ENCODE data around the gene NRXN3. TPM values are rescaled to one million over a fixed set of nuclear protein-coding genes. Genes with fewer than 3 reads are reported as not detected.

Gene NRXN3
- total RNA-seq, 5 donors from 2014 or later (not counting 1 experiment from before 2014, with no cell fraction given): not detected

- no peak for DNase-seq
- no peak overlapping the region for H3K4me3 Mint-ChIP-seq
- peaks cover 4 to 11% of the 10 kb centered on the region in 2 donors for H3K27me3 Mint-ChIP-seq
- no peak overlapping the region for H3K27ac ChIP-seq (ENCODE audit: low read length)
- H3K36me3 ChIP-seq (ENCODE audit: control insufficient read depth in 2 of 2, extremely low read depth in 1 of 2, insufficient read depth in 1 of 2, low read length in 1 of 2): no peaks in the 10 kb centered on the region
- H3K9me3 ChIP-seq: no peaks in the 10 kb centered on the region
- ChIA-PET CTCF (no interaction called here), POLR2A (no interaction called here)
- no peaks in the 10 kb centered on the region for H3K9me3 Mint-ChIP-seq
- no peak for ATAC-seq (replicated peaks in 1 of 4)
- WGBS (ENCODE audit: insufficient coverage): 75% methylated on average over 9 of the region's 14 CpGs
- no peak overlapping the region for H3K27ac Mint-ChIP-seq
- H3K4me1 Mint-ChIP-seq: no peaks in the 10 kb centered on the region
- no peaks in the 10 kb centered on the region for H3K4me1 ChIP-seq (ENCODE audit: control insufficient read depth in 1 of 2, extremely low read depth in 1 of 2, insufficient read depth in 2 of 2, low read length in 2 of 2)
- H3K36me3 Mint-ChIP-seq: no peaks in the 10 kb centered on the region
- peaks cover 0 to 7% of the 10 kb centered on the region in 2 experiments for H3K27me3 ChIP-seq (replicated peaks in 1 of 2; ENCODE audit: control insufficient read depth in 2 of 2, extremely low read depth in 1 of 2, insufficient read depth in 2 of 2, low read length in 1 of 2)
- H3K4me3 ChIP-seq (ENCODE audit: control insufficient read depth in 1 of 2, extremely low read depth in 1 of 2, low read length in 1 of 2): no peak overlapping the region
These were observed 57.3 kb downstream of the NRXN3 start for GRCh38 chr14:78227248-78228077.

- Histone ChIP-seq H3K36me3 (ENCODE audit: control insufficient read depth in 2 of 2, extremely low read depth in 1 of 2, insufficient read depth in 1 of 2, low read length in 1 of 2) (no peaks in the 10 kb centered on the region), H3K9me3 (no peaks in the 10 kb centered on the region), H3K27me3 (replicated peaks in 1 of 2; ENCODE audit: control insufficient read depth in 2 of 2, extremely low read depth in 1 of 2, insufficient read depth in 2 of 2, low read length in 1 of 2) (peaks cover 0 to 7% of the 10 kb centered on the region in 2 experiments), H3K4me3 (ENCODE audit: control insufficient read depth in 1 of 2, extremely low read depth in 1 of 2, low read length in 1 of 2) (no peak overlapping the region), H3K4me1 (ENCODE audit: control insufficient read depth in 1 of 2, extremely low read depth in 1 of 2, insufficient read depth in 2 of 2, low read length in 2 of 2) (no peaks in the 10 kb centered on the region), H3K27ac (ENCODE audit: low read length) (no peak overlapping the region)
- H3K9me3 Mint-ChIP-seq: peaks cover 0 to under 1% (median 0%) of the 10 kb centered on the region in 3 donors
- H3K27me3 Mint-ChIP-seq: peaks cover 4 to 14% of the 10 kb centered on the region in 2 donors
- no peak overlapping the region for H3K27ac Mint-ChIP-seq
- ATAC-seq (replicated peaks in 1 of 4) (no peak), DNase-seq (no peak)
- ChIA-PET CTCF (no interaction called here), POLR2A (no interaction called here)
- WGBS (ENCODE audit: insufficient coverage): no CpG with 5 or more reads among the region's 3 CpGs
- H3K36me3 Mint-ChIP-seq: no peaks in the 10 kb centered on the region
- H3K4me1 Mint-ChIP-seq: no peaks in the 10 kb centered on the region
- H3K4me3 Mint-ChIP-seq: no peak overlapping the region
These were observed 58.6 kb downstream of the NRXN3 start for GRCh38 chr14:78228702-78229327.

DNA sequence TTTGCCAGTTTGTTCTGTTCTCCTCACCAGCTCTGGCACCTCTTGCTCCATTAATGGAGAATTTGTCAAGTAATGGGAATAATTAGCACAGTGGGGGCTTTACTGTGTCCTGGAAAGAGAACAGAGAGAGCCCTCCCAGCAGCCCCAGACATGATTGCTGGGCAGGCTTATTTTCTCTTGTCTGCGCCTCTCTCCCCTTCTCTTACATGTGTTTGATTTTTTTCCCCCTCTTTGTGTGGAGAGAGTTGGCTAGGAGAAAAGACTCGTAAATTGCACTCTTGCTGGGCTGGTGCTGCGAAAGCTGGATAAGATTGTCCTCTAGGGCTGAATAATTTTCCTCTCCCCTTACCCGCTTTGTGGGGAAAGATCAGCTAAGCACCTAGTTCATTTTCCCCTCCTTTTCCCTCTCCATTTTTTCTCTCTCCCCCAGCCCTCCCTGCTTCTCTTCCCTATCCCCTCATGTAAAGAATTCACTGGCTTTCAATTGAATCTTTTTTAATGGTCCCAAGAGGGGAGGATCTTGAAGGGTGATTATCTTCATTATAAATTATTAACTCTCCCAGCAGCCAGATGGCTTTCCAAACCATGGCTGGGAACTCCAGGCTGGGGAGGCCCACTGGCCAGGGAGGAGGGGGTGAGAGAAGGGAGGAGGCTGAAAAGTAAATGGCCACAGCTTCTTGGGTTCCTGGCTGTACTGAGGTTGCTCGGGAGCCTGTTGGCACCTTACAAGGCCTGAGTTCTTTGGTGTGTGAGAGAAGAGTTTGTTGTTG is 62.2 kb downstream of the NRXN3 start:
- ChIA-PET CTCF (no interaction called here), POLR2A (no interaction called here)
- peaks cover 0 to 4% (median 0%) of the 10 kb centered on the region in 3 donors for H3K9me3 Mint-ChIP-seq
- DNase-seq (no peak), ATAC-seq (replicated peaks in 1 of 4) (no peak)
- Histone ChIP-seq H3K9me3 (no peaks in the 10 kb centered on the region), H3K36me3 (ENCODE audit: control insufficient read depth in 2 of 2, extremely low read depth in 1 of 2, insufficient read depth in 1 of 2, low read length in 1 of 2) (no peaks in the 10 kb centered on the region), H3K27me3 (replicated peaks in 1 of 2; ENCODE audit: control insufficient read depth in 2 of 2, extremely low read depth in 1 of 2, insufficient read depth in 2 of 2, low read length in 1 of 2) (peaks cover 0 to 7% of the 10 kb centered on the region in 2 experiments), H3K4me1 (ENCODE audit: control insufficient read depth in 1 of 2, extremely low read depth in 1 of 2, insufficient read depth in 2 of 2, low read length in 2 of 2) (no peaks in the 10 kb centered on the region), H3K27ac (ENCODE audit: low read length) (no peak overlapping the region), H3K4me3 (ENCODE audit: control insufficient read depth in 1 of 2, extremely low read depth in 1 of 2, low read length in 1 of 2) (no peak overlapping the region)
- peaks cover 4 to 18% of the 10 kb centered on the region in 2 donors for H3K27me3 Mint-ChIP-seq
- WGBS (ENCODE audit: insufficient coverage): 55% methylated on average over 1 of the region's 5 CpGs
- H3K36me3 Mint-ChIP-seq: no peaks in the 10 kb centered on the region
- H3K4me3 Mint-ChIP-seq: no peak overlapping the region
- H3K4me1 Mint-ChIP-seq: no peaks in the 10 kb centered on the region
- no peak overlapping the region for H3K27ac Mint-ChIP-seq

DNA sequence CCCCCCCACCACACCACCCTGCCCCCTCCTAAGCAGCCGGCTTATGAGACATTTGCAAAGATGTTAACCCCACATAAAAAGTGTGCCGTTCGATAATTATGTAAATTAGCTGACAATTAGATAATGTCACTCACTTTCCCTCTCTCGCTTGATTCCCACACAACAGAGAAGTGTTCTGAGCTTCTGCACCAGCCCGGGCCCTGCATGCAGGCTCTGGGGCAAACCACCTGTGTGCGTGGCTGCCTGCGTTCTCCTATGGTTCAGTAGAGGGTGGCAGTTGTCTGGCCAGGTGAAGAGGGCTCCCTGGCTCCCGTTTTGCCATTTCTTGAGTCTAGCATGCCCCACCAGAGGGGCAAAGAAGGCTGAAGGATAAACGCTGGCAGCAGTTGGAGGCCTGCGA is 68.0 kb downstream of the NRXN3 start:
- DNase-seq (no peak), ATAC-seq (replicated peaks in 1 of 4) (no peak)
- Histone ChIP-seq H3K36me3 (ENCODE audit: control insufficient read depth in 2 of 2, extremely low read depth in 1 of 2, insufficient read depth in 1 of 2, low read length in 1 of 2) (no peaks in the 10 kb centered on the region), H3K4me1 (ENCODE audit: control insufficient read depth in 1 of 2, extremely low read depth in 1 of 2, insufficient read depth in 2 of 2, low read length in 2 of 2) (no peaks in the 10 kb centered on the region), H3K4me3 (ENCODE audit: control insufficient read depth in 1 of 2, extremely low read depth in 1 of 2, low read length in 1 of 2) (no peak overlapping the region), H3K27me3 (replicated peaks in 1 of 2; ENCODE audit: control insufficient read depth in 2 of 2, extremely low read depth in 1 of 2, insufficient read depth in 2 of 2, low read length in 1 of 2) (peaks cover 0 to 2% of the 10 kb centered on the region in 2 experiments), H3K9me3 (no peaks in the 10 kb centered on the region), H3K27ac (ENCODE audit: low read length) (no peak overlapping the region)
- CTCF ChIA-PET: interaction anchor here in 1 of 2 donors (0.7 kb wide), 1 partner anchor 37 kb away, joined by 3 read pairs; no protein-coding TSS in a partner anchor
- Mint-ChIP-seq H3K4me3 (no peak overlapping the region), H3K27ac (no peak overlapping the region), H3K9me3 (peaks cover 0 to 4% (median 0%) of the 10 kb centered on the region in 3 donors), H3K27me3 (peaks cover 0 to 7% of the 10 kb centered on the region in 2 donors), H3K36me3 (no peaks in the 10 kb centered on the region), H3K4me1 (no peaks in the 10 kb centered on the region)
- 84% methylated on average over 7 of the region's 10 CpGs for WGBS (ENCODE audit: insufficient coverage)
- POLR2A ChIA-PET: interaction anchor here in 1 of 2 donors (0.6 kb wide), 1 partner anchor 14 kb away, joined by 5 read pairs; no protein-coding TSS in a partner anchor

- Histone ChIP-seq H3K4me3 (ENCODE audit: control insufficient read depth in 1 of 2, extremely low read depth in 1 of 2, low read length in 1 of 2) (no peak overlapping the region), H3K9me3 (no peaks in the 10 kb centered on the region), H3K4me1 (ENCODE audit: control insufficient read depth in 1 of 2, extremely low read depth in 1 of 2, insufficient read depth in 2 of 2, low read length in 2 of 2) (no peaks in the 10 kb centered on the region), H3K27ac (ENCODE audit: low read length) (no peak overlapping the region), H3K36me3 (ENCODE audit: control insufficient read depth in 2 of 2, extremely low read depth in 1 of 2, insufficient read depth in 1 of 2, low read length in 1 of 2) (no peaks in the 10 kb centered on the region), H3K27me3 (replicated peaks in 1 of 2; ENCODE audit: control insufficient read depth in 2 of 2, extremely low read depth in 1 of 2, insufficient read depth in 2 of 2, low read length in 1 of 2) (peaks cover 0 to 2% of the 10 kb centered on the region in 2 experiments)
- 100% methylated on average over 1 of the region's 3 CpGs for WGBS (ENCODE audit: insufficient coverage)
- no peaks in the 10 kb centered on the region for H3K4me1 Mint-ChIP-seq
- H3K36me3 Mint-ChIP-seq: no peaks in the 10 kb centered on the region
- H3K27me3 Mint-ChIP-seq: no peaks in the 10 kb centered on the region
- no peak overlapping the region for H3K27ac Mint-ChIP-seq
- DNase-seq: no peak
- ChIA-PET CTCF (no interaction called here), POLR2A (no interaction called here)
- no peak for ATAC-seq (replicated peaks in 1 of 4)
- H3K9me3 Mint-ChIP-seq: no peaks in the 10 kb centered on the region
- H3K4me3 Mint-ChIP-seq: no peak overlapping the region
These were observed 70.4 kb downstream of the NRXN3 start for GRCh38 chr14:78240567-78240966.

- Mint-ChIP-seq H3K9me3 (no peaks in the 10 kb centered on the region), H3K27me3 (no peaks in the 10 kb centered on the region), H3K4me1 (no peaks in the 10 kb centered on the region), H3K27ac (no peak overlapping the region), H3K4me3 (no peak overlapping the region), H3K36me3 (no peaks in the 10 kb centered on the region)
- Histone ChIP-seq H3K4me1 (ENCODE audit: control insufficient read depth in 1 of 2, extremely low read depth in 1 of 2, insufficient read depth in 2 of 2, low read length in 2 of 2) (no peaks in the 10 kb centered on the region), H3K9me3 (no peaks in the 10 kb centered on the region), H3K27ac (ENCODE audit: low read length) (no peak overlapping the region), H3K27me3 (replicated peaks in 1 of 2; ENCODE audit: control insufficient read depth in 2 of 2, extremely low read depth in 1 of 2, insufficient read depth in 2 of 2, low read length in 1 of 2) (peaks cover 0 to 2% of the 10 kb centered on the region in 2 experiments), H3K4me3 (ENCODE audit: control insufficient read depth in 1 of 2, extremely low read depth in 1 of 2, low read length in 1 of 2) (no peak overlapping the region), H3K36me3 (ENCODE audit: control insufficient read depth in 2 of 2, extremely low read depth in 1 of 2, insufficient read depth in 1 of 2, low read length in 1 of 2) (no peaks in the 10 kb centered on the region)
- CTCF ChIA-PET: no interaction called here
- 60% methylated on average over 1 of the region's 5 CpGs for WGBS (ENCODE audit: insufficient coverage)
- ATAC-seq (replicated peaks in 1 of 4) (no peak), DNase-seq (no peak)
- POLR2A ChIA-PET: no interaction called here
These were observed 71.9 kb downstream of the NRXN3 start for GRCh38 chr14:78242086-78242485.
